Nephron progenitor cell (in vitro differentiated cells): ENCODE data around the gene CRYBG1.

ENCODE experiments used
- DNase-seq: peaks from one replicate; pipeline ENCODE4 v3.0.0; 2021
- H3K27ac Mint-ChIP-seq: 2 replicates; pipeline ENCODE4 v1.8.0; 2021; ENCODE audit warnings: mild to moderate bottlenecking, moderate library complexity, mixed read lengths
- H3K27me3 Mint-ChIP-seq: 2 replicates; pipeline ENCODE4 v1.8.0; 2021; ENCODE audit warnings: mild to moderate bottlenecking, low read depth, mixed read lengths; ENCODE audit not compliant: poor library complexity
- H3K36me3 Mint-ChIP-seq: 2 replicates; pipeline ENCODE4 v1.8.0; 2021; ENCODE audit warnings: low read depth, mixed read lengths
- H3K4me1 Mint-ChIP-seq: 2 replicates; pipeline ENCODE4 v1.8.0; 2021; ENCODE audit warnings: mixed read lengths
- H3K4me3 Mint-ChIP-seq: 2 replicates; pipeline ENCODE4 v1.8.0; 2021; ENCODE audit warnings: mild to moderate bottlenecking, moderate library complexity, mixed read lengths
- H3K9me3 Mint-ChIP-seq: 2 replicates; pipeline ENCODE4 v1.8.0; 2021; ENCODE audit warnings: mild to moderate bottlenecking, moderate library complexity, mixed read lengths
- TF ChIP-seq, protein P1 (sequence below): fragments of 200-600 bp; sonication (generic); IDR thresholded peaks from 2 replicates; pipeline ENCODE4 v1.5.0; 2021; ENCODE audit warnings: antibody characterized with exemption

Gene CRYBG1

DNA sequence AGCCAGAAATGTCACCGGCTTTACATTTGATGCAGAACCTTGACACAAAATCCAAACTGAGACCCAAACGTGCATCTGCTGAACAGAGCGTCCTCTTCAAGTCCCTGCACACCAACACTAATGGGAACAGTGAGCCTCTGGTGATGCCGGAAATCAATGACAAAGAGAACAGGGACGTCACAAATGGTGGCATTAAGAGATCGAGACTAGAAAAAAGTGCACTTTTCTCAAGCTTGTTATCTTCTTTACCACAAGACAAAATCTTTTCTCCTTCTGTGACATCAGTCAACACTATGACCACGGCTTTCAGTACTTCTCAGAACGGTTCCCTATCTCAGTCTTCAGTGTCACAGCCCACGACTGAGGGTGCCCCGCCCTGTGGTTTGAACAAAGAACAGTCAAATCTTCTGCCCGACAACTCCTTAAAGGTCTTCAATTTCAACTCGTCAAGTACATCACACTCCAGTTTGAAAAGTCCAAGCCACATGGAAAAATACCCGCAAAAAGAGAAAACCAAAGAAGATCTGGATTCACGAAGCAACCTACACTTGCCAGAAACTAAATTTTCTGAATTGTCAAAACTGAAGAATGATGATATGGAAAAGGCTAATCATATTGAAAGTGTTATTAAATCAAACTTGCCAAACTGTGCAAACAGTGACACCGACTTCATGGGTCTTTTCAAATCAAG is 160.3 kb downstream of the CRYBG1 start:
- H3K27me3 Mint-ChIP-seq = peaks cover 18% of the 10 kb centered on the region
- DNase-seq = no peak
- H3K4me3 Mint-ChIP-seq = no peak overlapping the region
- TF ChIP-seq, protein P1, sequence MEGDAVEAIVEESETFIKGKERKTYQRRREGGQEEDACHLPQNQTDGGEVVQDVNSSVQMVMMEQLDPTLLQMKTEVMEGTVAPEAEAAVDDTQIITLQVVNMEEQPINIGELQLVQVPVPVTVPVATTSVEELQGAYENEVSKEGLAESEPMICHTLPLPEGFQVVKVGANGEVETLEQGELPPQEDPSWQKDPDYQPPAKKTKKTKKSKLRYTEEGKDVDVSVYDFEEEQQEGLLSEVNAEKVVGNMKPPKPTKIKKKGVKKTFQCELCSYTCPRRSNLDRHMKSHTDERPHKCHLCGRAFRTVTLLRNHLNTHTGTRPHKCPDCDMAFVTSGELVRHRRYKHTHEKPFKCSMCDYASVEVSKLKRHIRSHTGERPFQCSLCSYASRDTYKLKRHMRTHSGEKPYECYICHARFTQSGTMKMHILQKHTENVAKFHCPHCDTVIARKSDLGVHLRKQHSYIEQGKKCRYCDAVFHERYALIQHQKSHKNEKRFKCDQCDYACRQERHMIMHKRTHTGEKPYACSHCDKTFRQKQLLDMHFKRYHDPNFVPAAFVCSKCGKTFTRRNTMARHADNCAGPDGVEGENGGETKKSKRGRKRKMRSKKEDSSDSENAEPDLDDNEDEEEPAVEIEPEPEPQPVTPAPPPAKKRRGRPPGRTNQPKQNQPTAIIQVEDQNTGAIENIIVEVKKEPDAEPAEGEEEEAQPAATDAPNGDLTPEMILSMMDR = no peak
- no peak overlapping the region for H3K27ac Mint-ChIP-seq
- no peaks in the 10 kb centered on the region for H3K4me1 Mint-ChIP-seq
- no peaks in the 10 kb centered on the region for H3K36me3 Mint-ChIP-seq
- no peaks in the 10 kb centered on the region for H3K9me3 Mint-ChIP-seq

DNA sequence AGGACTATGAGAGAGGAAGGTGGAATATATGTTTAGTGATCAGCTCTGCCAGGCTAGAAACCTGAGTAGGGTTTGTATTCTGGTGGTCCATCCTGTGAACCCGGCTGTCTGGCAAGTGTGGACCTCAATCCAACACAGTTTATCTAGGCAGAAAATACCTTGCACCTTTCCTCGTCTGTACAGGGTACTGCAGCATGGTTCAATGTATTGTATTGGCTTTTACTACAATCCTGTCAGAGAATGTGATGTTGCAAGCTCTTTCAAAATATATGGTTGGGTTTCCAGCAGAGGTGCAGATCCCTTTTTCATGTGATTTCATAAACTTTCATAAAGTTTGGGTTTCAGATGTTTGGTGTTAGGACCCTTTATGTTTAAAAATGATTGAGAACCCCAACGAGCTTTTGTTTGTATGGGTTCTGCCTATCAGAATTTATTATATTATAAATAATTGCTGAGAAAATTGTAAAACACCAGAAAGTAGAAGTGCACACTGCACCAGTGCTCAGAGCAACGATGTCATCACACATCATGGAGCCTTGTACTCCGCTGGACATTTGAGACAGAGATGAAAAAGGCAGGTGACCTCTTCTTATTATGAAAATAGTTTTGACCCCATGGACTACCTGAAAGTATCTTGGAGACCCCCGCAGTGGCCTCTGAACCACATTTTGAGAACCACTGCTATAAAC is 162.2 kb downstream of the CRYBG1 start:
- TF ChIP-seq, protein P1 = no peak
- no peaks in the 10 kb centered on the region for H3K9me3 Mint-ChIP-seq
- no peaks in the 10 kb centered on the region for H3K36me3 Mint-ChIP-seq
- no peak for DNase-seq
- H3K27me3 Mint-ChIP-seq = peaks cover 13% of the 10 kb centered on the region
- no peak overlapping the region for H3K4me3 Mint-ChIP-seq
- no peak overlapping the region for H3K27ac Mint-ChIP-seq
- H3K4me1 Mint-ChIP-seq = no peaks in the 10 kb centered on the region

DNA sequence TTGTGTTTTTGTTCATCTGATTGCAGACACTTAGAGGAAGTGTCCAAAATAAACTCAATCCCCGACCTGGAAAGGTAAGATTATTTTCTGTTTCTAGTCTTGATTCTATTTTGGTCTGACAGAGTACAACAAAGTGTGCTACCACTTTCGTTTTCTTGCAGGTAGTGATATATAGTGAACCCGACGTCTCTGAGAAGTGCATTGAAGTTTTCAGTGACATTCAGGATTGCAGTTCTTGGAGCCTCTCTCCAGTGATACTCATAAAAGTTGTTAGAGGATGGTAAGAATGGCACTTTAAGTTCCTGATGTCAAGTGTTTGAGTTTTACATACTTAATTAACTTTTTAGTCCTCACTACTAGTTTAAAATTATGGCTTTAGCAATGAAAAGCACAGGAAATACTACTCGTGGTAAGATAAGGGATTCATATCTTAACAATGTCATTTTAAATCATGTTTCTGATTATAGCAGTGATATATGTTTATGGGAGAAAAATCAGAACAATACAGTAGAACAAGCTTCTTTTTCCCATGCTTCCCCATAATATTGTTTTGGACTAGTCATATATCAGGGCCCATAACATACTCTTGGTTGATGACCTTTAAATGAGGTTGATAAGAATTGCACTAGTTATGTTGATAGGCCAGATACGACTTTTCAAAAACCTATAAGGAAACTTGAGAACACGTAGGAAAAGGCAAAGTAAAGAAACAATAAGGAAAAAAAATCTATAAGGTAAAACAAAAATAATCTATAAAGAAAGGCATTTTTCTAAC is 164.8 kb downstream of the CRYBG1 start:
- Mint-ChIP-seq H3K36me3 (no peaks in the 10 kb centered on the region), H3K4me3 (no peak overlapping the region), H3K27me3 (peaks cover 4% of the 10 kb centered on the region), H3K27ac (no peak overlapping the region), H3K9me3 (no peaks in the 10 kb centered on the region), H3K4me1 (no peaks in the 10 kb centered on the region)
- TF ChIP-seq, protein P1 = no peak
- no peak for DNase-seq

DNA sequence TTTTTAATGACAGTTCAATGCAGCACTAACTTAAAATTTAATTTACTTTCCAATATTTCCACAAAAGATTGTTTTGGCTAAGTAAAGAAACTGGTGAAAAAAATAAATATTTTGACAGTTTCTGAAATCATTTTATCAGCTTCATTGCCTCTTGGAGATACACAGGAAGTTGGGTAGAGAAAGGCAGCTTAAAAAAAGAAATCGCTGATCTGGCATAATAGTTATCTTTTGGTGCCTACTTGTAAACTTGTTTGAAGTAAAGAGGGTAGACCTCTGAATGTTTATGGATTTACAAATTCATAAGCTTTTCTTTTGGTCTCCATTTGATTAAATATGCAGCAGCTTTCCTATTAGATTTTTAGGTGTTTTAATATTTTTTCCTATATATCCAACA is 165.4 kb downstream of the CRYBG1 start:
- Mint-ChIP-seq H3K4me3 (no peak overlapping the region), H3K36me3 (no peaks in the 10 kb centered on the region), H3K27ac (no peak overlapping the region), H3K27me3 (peaks cover 4% of the 10 kb centered on the region), H3K9me3 (no peaks in the 10 kb centered on the region), H3K4me1 (no peaks in the 10 kb centered on the region)
- TF ChIP-seq, protein P1 = no peak
- DNase-seq = no peak

DNA sequence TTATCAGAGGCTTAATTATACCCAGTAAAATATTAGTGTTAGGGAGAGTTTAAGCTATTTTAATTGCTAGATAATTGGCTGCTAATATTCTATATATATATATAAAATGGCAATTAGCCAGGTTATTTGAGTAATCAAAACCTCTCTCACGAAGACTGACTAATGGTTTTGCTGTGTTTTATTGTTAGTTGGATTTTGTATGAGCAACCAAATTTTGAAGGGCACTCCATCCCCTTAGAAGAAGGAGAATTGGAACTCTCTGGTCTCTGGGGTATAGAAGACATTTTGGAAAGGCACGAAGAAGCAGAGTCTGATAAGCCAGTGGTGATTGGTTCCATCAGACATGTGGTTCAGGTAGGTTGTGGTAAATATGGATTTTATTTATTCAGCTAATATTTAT is 166.6 kb downstream of the CRYBG1 start:
- peaks cover 7% of the 10 kb centered on the region for H3K27me3 Mint-ChIP-seq
- no peaks in the 10 kb centered on the region for H3K4me1 Mint-ChIP-seq
- H3K9me3 Mint-ChIP-seq = no peaks in the 10 kb centered on the region
- TF ChIP-seq, protein P1 = no peak
- no peak for DNase-seq
- H3K27ac Mint-ChIP-seq = no peak overlapping the region
- no peaks in the 10 kb centered on the region for H3K36me3 Mint-ChIP-seq
- no peak overlapping the region for H3K4me3 Mint-ChIP-seq
